ENCODE data around the gene APOO. TPM values are rescaled to one million over a fixed set of nuclear protein-coding genes. Genes with fewer than 3 reads are reported as not detected.

The APOO gene
- total RNA-seq, 3 donors from 2014 or later (not counting 1 experiment from before 2014, with no cell fraction given) = 8.8 to 13.0 (median 10.0) TPM

- H3K4me1 Mint-ChIP-seq = no peaks in the 10 kb centered on the region
- H3K36me3 Mint-ChIP-seq = no peaks in the 10 kb centered on the region
- no peak overlapping the region for H3K4me3 ChIP-seq (ENCODE audit: low read length)
- no peaks in the 10 kb centered on the region for H3K27me3 ChIP-seq (ENCODE audit: control insufficient read depth, insufficient read depth, low read length)
- no CpG with 5 or more reads among the region's 1 CpG for WGBS (ENCODE audit: insufficient coverage)
- H3K4me1 ChIP-seq (ENCODE audit: control insufficient read depth, insufficient read depth, low read length) = no peaks in the 10 kb centered on the region
- DNase-seq (no peak), ATAC-seq (no peak)
- no peaks in the 10 kb centered on the region for H3K9me3 ChIP-seq (ENCODE audit: control insufficient read depth, insufficient read depth, low read length)
- intact Hi-C loops (cut with micrococcal nuclease) = no loop called here
- TF ChIP-seq, protein P1, sequence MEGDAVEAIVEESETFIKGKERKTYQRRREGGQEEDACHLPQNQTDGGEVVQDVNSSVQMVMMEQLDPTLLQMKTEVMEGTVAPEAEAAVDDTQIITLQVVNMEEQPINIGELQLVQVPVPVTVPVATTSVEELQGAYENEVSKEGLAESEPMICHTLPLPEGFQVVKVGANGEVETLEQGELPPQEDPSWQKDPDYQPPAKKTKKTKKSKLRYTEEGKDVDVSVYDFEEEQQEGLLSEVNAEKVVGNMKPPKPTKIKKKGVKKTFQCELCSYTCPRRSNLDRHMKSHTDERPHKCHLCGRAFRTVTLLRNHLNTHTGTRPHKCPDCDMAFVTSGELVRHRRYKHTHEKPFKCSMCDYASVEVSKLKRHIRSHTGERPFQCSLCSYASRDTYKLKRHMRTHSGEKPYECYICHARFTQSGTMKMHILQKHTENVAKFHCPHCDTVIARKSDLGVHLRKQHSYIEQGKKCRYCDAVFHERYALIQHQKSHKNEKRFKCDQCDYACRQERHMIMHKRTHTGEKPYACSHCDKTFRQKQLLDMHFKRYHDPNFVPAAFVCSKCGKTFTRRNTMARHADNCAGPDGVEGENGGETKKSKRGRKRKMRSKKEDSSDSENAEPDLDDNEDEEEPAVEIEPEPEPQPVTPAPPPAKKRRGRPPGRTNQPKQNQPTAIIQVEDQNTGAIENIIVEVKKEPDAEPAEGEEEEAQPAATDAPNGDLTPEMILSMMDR (IDR thresholded peaks at IDR 0.05) = no peak
- H3K27me3 Mint-ChIP-seq (ENCODE audit: low read depth in 2 of 2) = peaks cover 0 to 8% of the 10 kb centered on the region in 2 donors
- no peak overlapping the region for H3K27ac Mint-ChIP-seq
- H3K36me3 ChIP-seq (ENCODE audit: control insufficient read depth, insufficient read depth, low read length) = no peaks in the 10 kb centered on the region
- no peak overlapping the region for H3K4me3 Mint-ChIP-seq
- no peak overlapping the region for H3K27ac ChIP-seq (ENCODE audit: low read length)
- no peaks in the 10 kb centered on the region for H3K9me3 Mint-ChIP-seq
Measured at GRCh38 chrX:23944234-23944633, 36.5 kb upstream of the APOO start.

GRCh38 chrX:23939203-23939602 lies 31.5 kb upstream of the APOO start:
- no peaks in the 10 kb centered on the region for H3K4me1 ChIP-seq (ENCODE audit: control insufficient read depth, insufficient read depth, low read length)
- H3K27ac Mint-ChIP-seq = no peak overlapping the region
- no peak overlapping the region for H3K27ac ChIP-seq (ENCODE audit: low read length)
- no peak overlapping the region for H3K4me3 Mint-ChIP-seq
- no CpG with 5 or more reads among the region's 1 CpG for WGBS (ENCODE audit: insufficient coverage)
- H3K9me3 ChIP-seq (ENCODE audit: control insufficient read depth, insufficient read depth, low read length) = no peaks in the 10 kb centered on the region
- TF ChIP-seq, protein P1 (IDR thresholded peaks at IDR 0.05) = no peak
- H3K36me3 ChIP-seq (ENCODE audit: control insufficient read depth, insufficient read depth, low read length) = no peaks in the 10 kb centered on the region
- no peak overlapping the region for H3K4me3 ChIP-seq (ENCODE audit: low read length)
- H3K27me3 Mint-ChIP-seq (ENCODE audit: low read depth in 2 of 2) = peaks cover 0 to 8% of the 10 kb centered on the region in 2 donors
- H3K36me3 Mint-ChIP-seq = no peaks in the 10 kb centered on the region
- no peaks in the 10 kb centered on the region for H3K27me3 ChIP-seq (ENCODE audit: control insufficient read depth, insufficient read depth, low read length)
- no peak for ATAC-seq
- no peaks in the 10 kb centered on the region for H3K4me1 Mint-ChIP-seq
- intact Hi-C loops (cut with micrococcal nuclease) = no loop called here
- no peak for DNase-seq
- H3K9me3 Mint-ChIP-seq = no peaks in the 10 kb centered on the region

GRCh38 chrX:23938690-23939089 lies 31.0 kb upstream of the APOO start:
- Mint-ChIP-seq H3K9me3 (no peaks in the 10 kb centered on the region), H3K36me3 (no peaks in the 10 kb centered on the region), H3K27ac (no peak overlapping the region), H3K4me3 (no peak overlapping the region), H3K27me3 (ENCODE audit: low read depth in 2 of 2) (peaks cover 0 to 8% of the 10 kb centered on the region in 2 donors), H3K4me1 (no peaks in the 10 kb centered on the region)
- H3K27ac ChIP-seq (ENCODE audit: low read length) = no peak overlapping the region
- TF ChIP-seq, protein P1 (IDR thresholded peaks at IDR 0.05) = no peak
- H3K36me3 ChIP-seq (ENCODE audit: control insufficient read depth, insufficient read depth, low read length) = no peaks in the 10 kb centered on the region
- DNase-seq = no peak
- ATAC-seq = no peak
- H3K9me3 ChIP-seq (ENCODE audit: control insufficient read depth, insufficient read depth, low read length) = no peaks in the 10 kb centered on the region
- no peaks in the 10 kb centered on the region for H3K4me1 ChIP-seq (ENCODE audit: control insufficient read depth, insufficient read depth, low read length)
- H3K27me3 ChIP-seq (ENCODE audit: control insufficient read depth, insufficient read depth, low read length) = no peaks in the 10 kb centered on the region
- intact Hi-C loops (cut with micrococcal nuclease) = no loop called here
- no peak overlapping the region for H3K4me3 ChIP-seq (ENCODE audit: low read length)
- WGBS (ENCODE audit: insufficient coverage) = no CpG with 5 or more reads among the region's 1 CpG

- WGBS (ENCODE audit: insufficient coverage) = 80% methylated on average over 1 of the region's 4 CpGs
- no peak for ATAC-seq
Measured at GRCh38 chrX:23937100-23937499, 29.4 kb upstream of the APOO start.

More at GRCh38 chrX:23937100-23937499, 29.4 kb upstream of the APOO start:
- Histone ChIP-seq H3K9me3 (ENCODE audit: control insufficient read depth, insufficient read depth, low read length) (no peaks in the 10 kb centered on the region), H3K27me3 (ENCODE audit: control insufficient read depth, insufficient read depth, low read length) (no peaks in the 10 kb centered on the region), H3K4me3 (ENCODE audit: low read length) (no peak overlapping the region), H3K36me3 (ENCODE audit: control insufficient read depth, insufficient read depth, low read length) (no peaks in the 10 kb centered on the region), H3K27ac (ENCODE audit: low read length) (no peak overlapping the region), H3K4me1 (ENCODE audit: control insufficient read depth, insufficient read depth, low read length) (no peaks in the 10 kb centered on the region)
- H3K36me3 Mint-ChIP-seq = no peaks in the 10 kb centered on the region
- intact Hi-C loops (cut with micrococcal nuclease) = no loop called here
- H3K9me3 Mint-ChIP-seq = no peaks in the 10 kb centered on the region
- H3K4me1 Mint-ChIP-seq = peaks cover 0 to 3% of the 10 kb centered on the region in 2 donors
- peaks cover 0 to 8% of the 10 kb centered on the region in 2 donors for H3K27me3 Mint-ChIP-seq (ENCODE audit: low read depth in 2 of 2)
- no peak overlapping the region for H3K27ac Mint-ChIP-seq
- H3K4me3 Mint-ChIP-seq = no peak overlapping the region
- TF ChIP-seq, protein P1 (IDR thresholded peaks at IDR 0.05) = no peak
- DNase-seq = no peak
